ENCODE measurements around the gene GARRE1.

GARRE1 gene

DNA sequence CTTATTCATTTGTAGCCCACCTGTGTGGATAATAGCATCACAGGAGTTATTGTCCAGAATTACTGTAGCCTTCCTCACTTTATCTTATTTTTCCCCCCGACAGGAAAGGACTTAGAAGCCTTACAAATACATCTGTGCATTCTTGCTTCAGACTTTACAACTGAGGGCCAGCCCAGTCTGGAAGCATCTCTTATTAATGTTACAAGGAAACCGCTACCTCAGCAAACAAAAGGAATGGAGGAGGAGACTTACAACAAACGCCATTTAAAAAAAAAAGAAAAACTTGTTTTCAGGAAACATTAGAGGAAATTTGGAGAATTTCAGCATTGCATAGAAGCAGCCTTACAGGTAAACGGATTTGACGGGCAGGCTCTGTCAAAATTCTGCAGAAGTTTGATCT is 45.2 kb downstream of the GARRE1 start:
- no peak for DNase-seq (ENCODE audit: extremely low read depth, insufficient read length)
- Histone ChIP-seq H3K4me3 (replicated peaks; ENCODE audit: low read depth, low read length) (no peak overlapping the region), H3K27me3 (replicated peaks; ENCODE audit: control insufficient read depth, insufficient read depth, low read length) (no peaks in the 10 kb centered on the region), H3K36me3 (ENCODE audit: control insufficient read depth, insufficient read depth, low read length) (peaks cover 4% of the 10 kb centered on the region)
- TF ChIP-seq, protein P1, sequence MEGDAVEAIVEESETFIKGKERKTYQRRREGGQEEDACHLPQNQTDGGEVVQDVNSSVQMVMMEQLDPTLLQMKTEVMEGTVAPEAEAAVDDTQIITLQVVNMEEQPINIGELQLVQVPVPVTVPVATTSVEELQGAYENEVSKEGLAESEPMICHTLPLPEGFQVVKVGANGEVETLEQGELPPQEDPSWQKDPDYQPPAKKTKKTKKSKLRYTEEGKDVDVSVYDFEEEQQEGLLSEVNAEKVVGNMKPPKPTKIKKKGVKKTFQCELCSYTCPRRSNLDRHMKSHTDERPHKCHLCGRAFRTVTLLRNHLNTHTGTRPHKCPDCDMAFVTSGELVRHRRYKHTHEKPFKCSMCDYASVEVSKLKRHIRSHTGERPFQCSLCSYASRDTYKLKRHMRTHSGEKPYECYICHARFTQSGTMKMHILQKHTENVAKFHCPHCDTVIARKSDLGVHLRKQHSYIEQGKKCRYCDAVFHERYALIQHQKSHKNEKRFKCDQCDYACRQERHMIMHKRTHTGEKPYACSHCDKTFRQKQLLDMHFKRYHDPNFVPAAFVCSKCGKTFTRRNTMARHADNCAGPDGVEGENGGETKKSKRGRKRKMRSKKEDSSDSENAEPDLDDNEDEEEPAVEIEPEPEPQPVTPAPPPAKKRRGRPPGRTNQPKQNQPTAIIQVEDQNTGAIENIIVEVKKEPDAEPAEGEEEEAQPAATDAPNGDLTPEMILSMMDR (IDR thresholded peaks at IDR 0.05; ENCODE audit: insufficient read depth, low read length, poor library complexity, severe bottlenecking), result no peak

DNA sequence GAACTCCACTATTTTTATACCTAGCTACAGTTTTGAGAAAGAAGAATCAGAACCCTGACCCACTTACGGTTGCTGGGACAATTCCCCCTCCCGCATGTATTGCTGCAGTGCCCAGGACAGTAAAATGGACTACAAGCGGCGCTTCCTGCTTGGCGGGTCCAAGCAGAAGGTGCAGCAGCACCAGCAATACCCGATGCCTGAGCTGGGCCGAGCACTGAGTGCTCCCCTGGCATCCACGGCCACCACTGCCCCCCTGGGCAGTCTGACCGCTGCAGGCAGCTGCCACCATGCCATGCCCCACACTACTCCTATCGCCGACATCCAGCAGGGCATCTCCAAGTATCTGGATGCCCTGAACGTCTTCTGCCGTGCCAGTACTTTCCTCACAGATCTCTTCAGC is 46.0 kb downstream of the GARRE1 start:
- DNase-seq (ENCODE audit: extremely low read depth, insufficient read length), result no peak

DNA sequence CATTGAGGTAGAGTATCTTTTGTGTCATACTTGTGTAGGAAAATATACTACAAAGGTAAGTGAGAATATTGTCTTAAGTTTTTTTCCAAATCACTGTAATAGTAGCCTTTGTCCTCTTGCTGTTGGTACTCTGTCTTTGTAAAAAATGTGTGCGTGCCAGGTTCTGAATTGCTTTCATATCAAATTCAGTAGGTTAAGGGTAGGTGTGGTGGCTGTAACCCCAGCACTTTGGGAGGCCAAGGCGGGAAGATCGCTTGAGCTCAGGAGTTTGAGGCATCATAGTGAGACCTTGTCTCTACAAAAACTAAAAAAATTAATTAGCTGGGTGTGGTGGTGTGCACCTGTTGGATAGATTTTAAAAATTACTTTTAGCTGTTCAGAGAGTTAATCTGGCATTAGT is 46.6 kb downstream of the GARRE1 start:
- Histone ChIP-seq H3K27me3 (replicated peaks; ENCODE audit: control insufficient read depth, insufficient read depth, low read length) (no peaks in the 10 kb centered on the region), H3K4me3 (replicated peaks; ENCODE audit: low read depth, low read length) (no peak overlapping the region), H3K36me3 (ENCODE audit: control insufficient read depth, insufficient read depth, low read length) (peaks cover 4% of the 10 kb centered on the region)
- no peak for DNase-seq (ENCODE audit: extremely low read depth, insufficient read length)
- TF ChIP-seq, protein P1 (IDR thresholded peaks at IDR 0.05; ENCODE audit: insufficient read depth, low read length, poor library complexity, severe bottlenecking), result no peak

More for the DNA sequence above, 46.0 kb downstream of the GARRE1 start:
- TF ChIP-seq, protein P1 (IDR thresholded peaks at IDR 0.05; ENCODE audit: insufficient read depth, low read length, poor library complexity, severe bottlenecking), result no peak
- no peak overlapping the region for H3K4me3 ChIP-seq (replicated peaks; ENCODE audit: low read depth, low read length)
- no peaks in the 10 kb centered on the region for H3K27me3 ChIP-seq (replicated peaks; ENCODE audit: control insufficient read depth, insufficient read depth, low read length)
- H3K36me3 ChIP-seq (ENCODE audit: control insufficient read depth, insufficient read depth, low read length), result peaks cover 4% of the 10 kb centered on the region
